ENCODE data around the gene PTGIS. TPM values are rescaled to one million over a fixed set of nuclear protein-coding genes. Genes with fewer than 3 reads are reported as not detected.
A peak's percentile ranks its signal among the peaks of the same experiment; 100 is the strongest.

Gene PTGIS
- total and polyA plus RNA-seq, 2 experiments from 2014 or later = 109 to 192 TPM

DNA sequence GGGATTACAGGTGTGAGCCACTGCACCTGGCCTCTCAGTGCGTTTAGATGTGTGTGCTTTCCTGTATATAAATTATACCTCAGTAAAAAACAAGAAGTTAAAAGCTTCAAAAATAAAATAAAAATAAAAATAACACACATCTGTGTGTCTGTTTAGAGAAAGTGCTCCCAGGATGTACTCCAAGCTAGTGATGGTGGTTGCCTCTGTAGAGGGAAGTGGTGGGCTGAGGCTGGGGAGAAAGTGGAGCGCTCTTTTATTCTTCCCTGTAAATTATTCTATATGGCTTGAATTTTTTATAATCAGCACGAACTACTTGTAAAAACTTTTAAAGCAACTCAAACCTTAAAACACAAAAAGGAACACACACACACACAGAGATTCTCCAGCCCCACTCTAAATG is 29.0 kb downstream of the PTGIS start:
- TF ChIP-seq EZH2phosphoT487 (IDR thresholded peaks at IDR 0.05; ENCODE audit: insufficient read depth, low read depth) (no peak), EZH2 (IDR thresholded peaks at IDR 0.05; ENCODE audit: insufficient read depth, poor library complexity, severe bottlenecking) (no peak)
- in situ Hi-C loops (cut with MboI) = no loop called here

DNA sequence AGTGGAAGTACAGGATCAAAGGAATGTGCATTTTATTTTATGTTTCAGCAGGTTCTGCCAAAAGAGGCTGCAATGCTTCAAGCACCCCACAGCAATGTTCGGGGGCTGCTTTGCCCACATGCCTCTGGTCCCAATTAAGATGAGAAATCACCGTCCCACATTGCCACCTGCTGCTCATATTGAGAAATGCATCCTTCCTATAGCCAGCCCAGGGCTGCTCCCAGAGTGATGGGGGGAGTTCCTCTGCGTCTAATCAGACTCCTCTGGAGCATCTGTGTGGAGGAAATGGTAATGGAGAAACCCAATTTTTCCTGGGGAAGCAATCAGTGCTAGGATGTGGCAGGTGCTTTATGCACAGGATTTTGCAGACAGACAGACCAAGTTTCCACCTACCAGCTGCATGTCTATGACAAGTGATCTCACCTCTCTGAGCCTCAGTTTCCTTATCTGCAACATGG is 33.7 kb downstream of the PTGIS start:
- Histone ChIP-seq H4K20me1 (ENCODE audit: insufficient read depth) (no peaks in the 10 kb centered on the region), H3K4me1 (ENCODE audit: insufficient read depth) (no peaks in the 10 kb centered on the region), H3K27me3 (replicated peaks; ENCODE audit: insufficient read depth) (no peaks in the 10 kb centered on the region), H3K9me2 (ENCODE audit: insufficient read depth) (no peaks in the 10 kb centered on the region), H2AFZ (no peak overlapping the region), H3K4me2 (ENCODE audit: unreplicated experiment) (no peak overlapping the region), H3K4me3 (no peak overlapping the region), H3K27ac (no peak overlapping the region), H3K79me2 (ENCODE audit: insufficient read depth) (no peaks in the 10 kb centered on the region), H3K9ac (no peak overlapping the region), H3K36me3 (ENCODE audit: low read depth) (peaks cover 81% of the 10 kb centered on the region), H3K9me3 (ENCODE audit: low read depth) (no peaks in the 10 kb centered on the region), H3F3A (ENCODE audit: insufficient read depth) (peaks cover 75% of the 10 kb centered on the region)
- in situ Hi-C loops (cut with MboI) = no loop called here
- TF ChIP-seq EZH2phosphoT487 (IDR thresholded peaks at IDR 0.05; ENCODE audit: insufficient read depth, low read depth) = no peak
- TF ChIP-seq EZH2 (IDR thresholded peaks at IDR 0.05; ENCODE audit: insufficient read depth, poor library complexity, severe bottlenecking) = no peak
- WGBS, 2 experiments (ENCODE audit: low coverage in 1 of 2, low lambda C conversion rate in 2 of 2, missing lambda C conversion rate in 2 of 2) = 7 to 10% methylated on average over 3 of the region's 3 CpGs
- peak; percentile 69 for DNase-seq

More for the DNA sequence above, 29.0 kb downstream of the PTGIS start:
- Histone ChIP-seq H3K9me2 (ENCODE audit: insufficient read depth) (no peaks in the 10 kb centered on the region), H2AFZ (no peak overlapping the region), H4K20me1 (ENCODE audit: insufficient read depth) (no peaks in the 10 kb centered on the region), H3K9me3 (ENCODE audit: low read depth) (no peaks in the 10 kb centered on the region), H3K36me3 (ENCODE audit: low read depth) (peaks cover 70% of the 10 kb centered on the region), H3K4me3 (no peak overlapping the region), H3K9ac (no peak overlapping the region), H3K79me2 (ENCODE audit: insufficient read depth) (no peaks in the 10 kb centered on the region), H3K27ac (no peak overlapping the region), H3K4me1 (ENCODE audit: insufficient read depth) (no peaks in the 10 kb centered on the region), H3K27me3 (replicated peaks; ENCODE audit: insufficient read depth) (no peaks in the 10 kb centered on the region), H3F3A (ENCODE audit: insufficient read depth) (peaks cover 63% of the 10 kb centered on the region), H3K4me2 (ENCODE audit: unreplicated experiment) (no peak overlapping the region)
- WGBS, 2 experiments (ENCODE audit: low coverage in 1 of 2, low lambda C conversion rate in 2 of 2, missing lambda C conversion rate in 2 of 2) = 88 to 90% methylated on average over 3 of the region's 3 CpGs
- no peak for DNase-seq

DNA sequence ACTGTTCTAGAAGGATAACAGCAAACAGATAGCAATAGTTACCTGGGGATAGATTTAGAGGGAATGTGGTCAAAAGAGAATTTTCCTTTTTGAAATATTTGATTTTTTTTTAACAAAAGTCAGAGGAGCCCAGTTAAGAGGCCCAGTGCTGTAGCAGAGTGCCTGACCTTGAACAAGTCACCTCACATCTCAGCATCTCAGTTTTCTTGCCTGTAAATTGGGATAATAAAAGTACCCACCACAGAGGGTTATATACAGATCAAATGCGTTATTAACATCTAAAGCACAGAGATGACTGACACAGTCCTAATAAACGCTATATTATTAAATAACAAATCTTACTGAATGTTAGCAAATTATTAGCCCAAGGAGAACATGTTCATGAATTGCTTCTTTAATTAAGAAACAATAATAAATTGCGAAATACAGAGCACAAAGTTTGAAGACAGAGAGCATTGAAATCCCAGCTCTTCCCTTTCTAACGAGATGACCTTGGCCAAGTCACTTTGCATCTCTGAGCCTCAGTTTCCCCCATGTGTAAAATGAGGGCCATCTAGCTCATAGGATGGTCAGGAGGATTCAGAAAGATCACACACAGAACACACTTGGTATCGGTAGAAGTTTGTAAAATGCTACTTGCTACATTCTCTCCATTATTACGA is 35.5 kb downstream of the PTGIS start:
- Histone ChIP-seq H3K9ac (no peak overlapping the region), H3K27ac (no peak overlapping the region), H2AFZ (no peak overlapping the region), H4K20me1 (ENCODE audit: insufficient read depth) (no peaks in the 10 kb centered on the region), H3K4me2 (ENCODE audit: unreplicated experiment) (no peak overlapping the region), H3F3A (ENCODE audit: insufficient read depth) (peaks cover 81% of the 10 kb centered on the region), H3K4me3 (no peak overlapping the region), H3K4me1 (ENCODE audit: insufficient read depth) (no peaks in the 10 kb centered on the region), H3K9me3 (ENCODE audit: low read depth) (no peaks in the 10 kb centered on the region), H3K79me2 (ENCODE audit: insufficient read depth) (no peaks in the 10 kb centered on the region), H3K9me2 (ENCODE audit: insufficient read depth) (no peaks in the 10 kb centered on the region), H3K36me3 (ENCODE audit: low read depth) (peaks cover 80% of the 10 kb centered on the region), H3K27me3 (replicated peaks; ENCODE audit: insufficient read depth) (no peaks in the 10 kb centered on the region)
- DNase-seq = no peak
- 94 to 95% methylated on average over 6 of the region's 6 CpGs for WGBS, 2 experiments (ENCODE audit: low coverage in 1 of 2, low lambda C conversion rate in 2 of 2, missing lambda C conversion rate in 2 of 2)
- in situ Hi-C loops (cut with MboI) = no loop called here
- TF ChIP-seq EZH2 (IDR thresholded peaks at IDR 0.05; ENCODE audit: insufficient read depth, poor library complexity, severe bottlenecking) = no peak
- TF ChIP-seq EZH2phosphoT487 (IDR thresholded peaks at IDR 0.05; ENCODE audit: insufficient read depth, low read depth) = no peak

DNA sequence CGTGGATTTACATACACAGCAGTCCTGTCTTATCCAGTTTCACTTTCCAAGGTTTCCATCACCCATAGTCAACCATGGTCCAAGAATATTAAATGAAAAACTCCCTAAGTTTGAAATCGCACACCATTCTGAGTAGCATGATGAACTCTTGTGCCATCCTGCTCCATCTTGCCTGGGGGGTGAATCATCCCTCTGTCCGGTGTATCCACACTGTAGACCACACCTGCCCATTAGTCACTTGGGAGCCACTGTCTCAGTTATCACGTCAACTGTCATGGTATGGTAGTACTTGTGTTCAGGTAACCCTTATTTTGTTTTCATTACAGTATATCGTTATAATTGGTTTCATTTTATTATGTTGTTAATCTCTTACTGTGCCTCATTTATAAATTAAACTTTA is 38.5 kb downstream of the PTGIS start:
- Histone ChIP-seq H3K36me3 (ENCODE audit: low read depth) (peaks cover 79% of the 10 kb centered on the region), H3K9me3 (ENCODE audit: low read depth) (no peaks in the 10 kb centered on the region), H3K9me2 (ENCODE audit: insufficient read depth) (no peaks in the 10 kb centered on the region), H3K27me3 (replicated peaks; ENCODE audit: insufficient read depth) (no peaks in the 10 kb centered on the region), H3K4me3 (no peak overlapping the region), H3K4me2 (ENCODE audit: unreplicated experiment) (no peak overlapping the region), H2AFZ (no peak overlapping the region), H3K79me2 (ENCODE audit: insufficient read depth) (no peaks in the 10 kb centered on the region), H3F3A (ENCODE audit: insufficient read depth) (peaks cover 65% of the 10 kb centered on the region), H3K27ac (no peak overlapping the region), H3K4me1 (ENCODE audit: insufficient read depth) (no peaks in the 10 kb centered on the region), H4K20me1 (ENCODE audit: insufficient read depth) (no peaks in the 10 kb centered on the region), H3K9ac (no peak overlapping the region)
- no peak for TF ChIP-seq EZH2 (IDR thresholded peaks at IDR 0.05; ENCODE audit: insufficient read depth, poor library complexity, severe bottlenecking)
- TF ChIP-seq EZH2phosphoT487 (IDR thresholded peaks at IDR 0.05; ENCODE audit: insufficient read depth, low read depth) = no peak
- in situ Hi-C loops (cut with MboI) = no loop called here
- WGBS, 2 experiments (ENCODE audit: low coverage in 1 of 2, low lambda C conversion rate in 2 of 2, missing lambda C conversion rate in 2 of 2) = 87 to 95% methylated on average over 5 of the region's 5 CpGs
- no peak for DNase-seq
